ENCODE data around the gene GUCA1A.

The GUCA1A gene

GRCh38 chr6:42226645-42227143, 53.5 kb downstream of the GUCA1A start:
- TF ChIP-seq ZC3H10 (CRISPR knock-in tag; IDR thresholded peaks at IDR 0.05), result no peak
- 0 out of 2 replicates have a peak, but pooled peaks have one; percentile 13 for TF ChIP-seq ZFP3 (CRISPR knock-in tag; IDR thresholded peaks at IDR 0.05)
- TF ChIP-seq TOX (CRISPR knock-in tag; IDR thresholded peaks at IDR 0.05; ENCODE audit: borderline replicate concordance), result no peak
- no peak for TF ChIP-seq CSDC2 (CRISPR knock-in tag; IDR thresholded peaks at IDR 0.05)
- TF ChIP-seq ISL1 (CRISPR knock-in tag; IDR thresholded peaks at IDR 0.05), result 0 out of 2 replicates have a peak, but pooled peaks have one; percentile 18
- no peak for TF ChIP-seq CSRNP3 (CRISPR knock-in tag; IDR thresholded peaks at IDR 0.05)
- peak; percentile 75 for ATAC-seq

GRCh38 chr6:42227173-42227850, 54.1 kb downstream of the GUCA1A start:
- no peak for TF ChIP-seq ESRRG (CRISPR knock-in tag; IDR thresholded peaks at IDR 0.05)
- TF ChIP-seq ZNF565 (CRISPR knock-in tag; conservative IDR thresholded peaks at IDR 0.05; ENCODE audit: low read depth), result no peak
- no peak for TF ChIP-seq ZFP30 (CRISPR knock-in tag; IDR thresholded peaks at IDR 0.05)
- TF ChIP-seq POU6F1 (CRISPR knock-in tag; IDR thresholded peaks at IDR 0.05; ENCODE audit: borderline replicate concordance, low read depth), result no peak
- TF ChIP-seq ZC3H10 (CRISPR knock-in tag; IDR thresholded peaks at IDR 0.05), result no peak
- no peak for TF ChIP-seq SNAI2 (CRISPR knock-in tag; IDR thresholded peaks at IDR 0.05)
- no peak for TF ChIP-seq ZNF70 (CRISPR knock-in tag; IDR thresholded peaks at IDR 0.05)
- no peak for TF ChIP-seq TCF4 (CRISPR knock-in tag; IDR thresholded peaks at IDR 0.05; ENCODE audit: borderline replicate concordance)
- no peak for ATAC-seq

GRCh38 chr6:42228305-42228704, 55.1 kb downstream of the GUCA1A start:
- no peak for TF ChIP-seq OSR1 (CRISPR knock-in tag; IDR thresholded peaks at IDR 0.05)
- TF ChIP-seq ZNF70 (CRISPR knock-in tag; IDR thresholded peaks at IDR 0.05), result no peak
- no peak for TF ChIP-seq PATZ1 (CRISPR knock-in tag; IDR thresholded peaks at IDR 0.05; ENCODE audit: borderline replicate concordance)
- no peak for TF ChIP-seq CREB5 (CRISPR knock-in tag; IDR thresholded peaks at IDR 0.05; ENCODE audit: low read depth)
- TF ChIP-seq RARB (CRISPR knock-in tag; IDR thresholded peaks at IDR 0.05), result no peak
- TF ChIP-seq POU6F1 (CRISPR knock-in tag; IDR thresholded peaks at IDR 0.05; ENCODE audit: borderline replicate concordance, low read depth), result no peak
- TF ChIP-seq ZNF565 (CRISPR knock-in tag; conservative IDR thresholded peaks at IDR 0.05; ENCODE audit: low read depth), result no peak
- TF ChIP-seq TSHZ2 (CRISPR knock-in tag; IDR thresholded peaks at IDR 0.05), result no peak
- no peak for TF ChIP-seq GLIS3 (CRISPR knock-in tag; IDR thresholded peaks at IDR 0.05)
- TF ChIP-seq ZFP30 (CRISPR knock-in tag; IDR thresholded peaks at IDR 0.05), result no peak
- no peak for ATAC-seq

Data from SK-N-SH treated with all-trans-retinoic acid at 6 μM for 48 hours (cell line).